ENCODE results near the gene HEG1.

Gene HEG1

DNA sequence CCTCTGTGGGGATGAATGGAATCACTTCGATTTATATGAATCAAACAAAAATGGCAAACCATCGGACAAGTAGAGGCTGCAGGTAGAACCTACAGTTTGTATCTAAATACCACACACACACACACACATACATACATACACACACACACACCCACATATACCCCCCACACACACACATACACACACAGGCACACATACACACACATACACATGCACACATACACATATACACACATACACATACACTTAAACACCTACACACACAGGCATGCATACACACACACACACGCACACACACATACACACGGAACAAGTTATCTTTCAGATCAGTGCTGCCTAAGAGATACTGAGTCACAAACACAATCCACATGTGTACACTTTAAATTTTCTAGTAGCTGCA, 24.3 kb downstream of the HEG1 start:
- DNase-seq (ENCODE audit: low spot score) (no peak), ATAC-seq (ENCODE audit: low read depth) (no peak)
- H3K27me3 ChIP-seq (ENCODE audit: insufficient read depth, poor library complexity, severe bottlenecking), result no peaks in the 10 kb centered on the region
- H3K4me1 ChIP-seq (ENCODE audit: insufficient read depth, poor library complexity, severe bottlenecking), result no peaks in the 10 kb centered on the region
- TF ChIP-seq, protein P1, sequence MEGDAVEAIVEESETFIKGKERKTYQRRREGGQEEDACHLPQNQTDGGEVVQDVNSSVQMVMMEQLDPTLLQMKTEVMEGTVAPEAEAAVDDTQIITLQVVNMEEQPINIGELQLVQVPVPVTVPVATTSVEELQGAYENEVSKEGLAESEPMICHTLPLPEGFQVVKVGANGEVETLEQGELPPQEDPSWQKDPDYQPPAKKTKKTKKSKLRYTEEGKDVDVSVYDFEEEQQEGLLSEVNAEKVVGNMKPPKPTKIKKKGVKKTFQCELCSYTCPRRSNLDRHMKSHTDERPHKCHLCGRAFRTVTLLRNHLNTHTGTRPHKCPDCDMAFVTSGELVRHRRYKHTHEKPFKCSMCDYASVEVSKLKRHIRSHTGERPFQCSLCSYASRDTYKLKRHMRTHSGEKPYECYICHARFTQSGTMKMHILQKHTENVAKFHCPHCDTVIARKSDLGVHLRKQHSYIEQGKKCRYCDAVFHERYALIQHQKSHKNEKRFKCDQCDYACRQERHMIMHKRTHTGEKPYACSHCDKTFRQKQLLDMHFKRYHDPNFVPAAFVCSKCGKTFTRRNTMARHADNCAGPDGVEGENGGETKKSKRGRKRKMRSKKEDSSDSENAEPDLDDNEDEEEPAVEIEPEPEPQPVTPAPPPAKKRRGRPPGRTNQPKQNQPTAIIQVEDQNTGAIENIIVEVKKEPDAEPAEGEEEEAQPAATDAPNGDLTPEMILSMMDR (IDR thresholded peaks at IDR 0.05; ENCODE audit: poor library complexity, severe bottlenecking), result no peak
- H3K36me3 ChIP-seq (ENCODE audit: low read depth), result peaks cover 38% of the 10 kb centered on the region
- H3K9me3 ChIP-seq (ENCODE audit: severe bottlenecking), result peaks cover 2% of the 10 kb centered on the region
- no peak overlapping the region for H3K4me3 ChIP-seq (ENCODE audit: severe bottlenecking)
- no peak overlapping the region for H3K27ac ChIP-seq (ENCODE audit: poor library complexity, severe bottlenecking)

DNA sequence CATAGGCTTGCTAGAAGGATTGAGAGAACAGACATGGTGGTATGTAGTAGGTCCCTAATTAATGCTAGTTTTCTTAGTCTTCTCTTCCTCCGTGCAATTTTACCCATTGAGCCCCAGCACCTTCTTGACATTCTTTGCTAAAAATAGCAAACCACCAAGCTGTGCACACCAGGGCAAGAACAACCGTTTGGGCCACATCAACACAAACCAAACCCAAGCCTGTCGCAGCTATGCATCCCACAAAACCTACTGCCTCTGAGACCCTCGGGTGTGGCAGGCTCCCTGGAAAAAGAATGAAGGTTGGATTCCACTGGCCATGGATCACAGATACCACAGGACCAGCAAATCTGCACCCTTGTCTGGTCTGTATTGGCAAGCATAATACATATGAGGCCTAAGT, 27.1 kb downstream of the HEG1 start:
- H3K4me1 ChIP-seq (ENCODE audit: insufficient read depth, poor library complexity, severe bottlenecking), result no peaks in the 10 kb centered on the region
- H3K27me3 ChIP-seq (ENCODE audit: insufficient read depth, poor library complexity, severe bottlenecking), result no peaks in the 10 kb centered on the region
- no peak overlapping the region for H3K4me3 ChIP-seq (ENCODE audit: severe bottlenecking)
- TF ChIP-seq, protein P1 (IDR thresholded peaks at IDR 0.05; ENCODE audit: poor library complexity, severe bottlenecking), result no peak
- DNase-seq (ENCODE audit: low spot score), result no peak
- no peaks in the 10 kb centered on the region for H3K9me3 ChIP-seq (ENCODE audit: severe bottlenecking)
- ATAC-seq (ENCODE audit: low read depth), result no peak
- peaks cover 50% of the 10 kb centered on the region for H3K36me3 ChIP-seq (ENCODE audit: low read depth)
- no peak overlapping the region for H3K27ac ChIP-seq (ENCODE audit: poor library complexity, severe bottlenecking)

DNA sequence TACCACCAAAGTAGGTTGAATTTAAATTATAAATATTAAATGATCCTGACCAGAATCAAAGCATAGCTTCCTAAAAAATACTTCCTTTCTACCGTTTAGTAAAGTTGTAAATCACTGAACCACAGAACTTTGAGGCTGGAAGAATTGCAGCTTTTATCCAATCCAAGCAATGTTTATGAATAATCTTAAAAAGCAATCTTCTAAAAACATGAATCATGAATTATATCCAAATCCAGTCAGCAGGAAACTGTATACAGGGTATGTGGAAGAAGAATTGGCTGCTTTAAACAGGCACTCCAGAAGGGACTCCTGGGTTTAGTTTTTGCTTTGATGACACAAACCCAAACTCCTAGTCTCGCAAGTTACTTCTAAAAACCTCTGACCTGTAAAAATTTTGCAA, 30.2 kb downstream of the HEG1 start:
- TF ChIP-seq, protein P1 (IDR thresholded peaks at IDR 0.05; ENCODE audit: poor library complexity, severe bottlenecking), result no peak
- no peak for ATAC-seq (ENCODE audit: low read depth)
- peaks cover 69% of the 10 kb centered on the region for H3K36me3 ChIP-seq (ENCODE audit: low read depth)

DNA sequence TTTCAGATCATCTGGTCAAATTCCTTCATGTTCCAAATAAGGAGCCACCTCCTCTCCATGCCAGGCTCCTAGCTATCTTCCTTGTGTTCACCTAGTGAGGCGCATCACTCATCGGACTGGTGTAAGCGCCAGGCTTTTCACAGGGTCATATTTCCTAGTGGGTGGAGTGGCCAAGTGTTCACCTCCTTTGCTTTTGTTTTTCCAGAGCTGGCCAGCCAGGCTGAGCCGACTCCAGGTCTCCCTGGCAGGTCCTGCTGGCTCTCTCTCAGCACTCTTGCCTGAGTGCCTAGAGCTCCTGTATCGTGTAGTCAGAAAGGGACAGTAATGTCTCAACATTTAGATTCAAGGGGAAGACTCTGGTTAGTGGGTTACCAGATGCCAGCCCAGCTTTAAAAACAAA, 31.0 kb downstream of the HEG1 start:
- H3K4me1 ChIP-seq (ENCODE audit: insufficient read depth, poor library complexity, severe bottlenecking), result no peaks in the 10 kb centered on the region
- H3K4me3 ChIP-seq (ENCODE audit: severe bottlenecking), result no peak overlapping the region
- H3K9me3 ChIP-seq (ENCODE audit: severe bottlenecking), result no peaks in the 10 kb centered on the region
- H3K27me3 ChIP-seq (ENCODE audit: insufficient read depth, poor library complexity, severe bottlenecking), result no peaks in the 10 kb centered on the region
- H3K36me3 ChIP-seq (ENCODE audit: low read depth), result peaks cover 76% of the 10 kb centered on the region
- no peak for DNase-seq (ENCODE audit: low spot score)
- TF ChIP-seq, protein P1 (IDR thresholded peaks at IDR 0.05; ENCODE audit: poor library complexity, severe bottlenecking), result no peak
- ATAC-seq (ENCODE audit: low read depth), result no peak
- H3K27ac ChIP-seq (ENCODE audit: poor library complexity, severe bottlenecking), result no peak overlapping the region

More for the DNA sequence above, 30.2 kb downstream of the HEG1 start:
- H3K27ac ChIP-seq (ENCODE audit: poor library complexity, severe bottlenecking), result no peak overlapping the region
- no peaks in the 10 kb centered on the region for H3K27me3 ChIP-seq (ENCODE audit: insufficient read depth, poor library complexity, severe bottlenecking)
- H3K4me3 ChIP-seq (ENCODE audit: severe bottlenecking), result no peak overlapping the region
- no peaks in the 10 kb centered on the region for H3K4me1 ChIP-seq (ENCODE audit: insufficient read depth, poor library complexity, severe bottlenecking)
- no peak for DNase-seq (ENCODE audit: low spot score)
- no peaks in the 10 kb centered on the region for H3K9me3 ChIP-seq (ENCODE audit: severe bottlenecking)

DNA sequence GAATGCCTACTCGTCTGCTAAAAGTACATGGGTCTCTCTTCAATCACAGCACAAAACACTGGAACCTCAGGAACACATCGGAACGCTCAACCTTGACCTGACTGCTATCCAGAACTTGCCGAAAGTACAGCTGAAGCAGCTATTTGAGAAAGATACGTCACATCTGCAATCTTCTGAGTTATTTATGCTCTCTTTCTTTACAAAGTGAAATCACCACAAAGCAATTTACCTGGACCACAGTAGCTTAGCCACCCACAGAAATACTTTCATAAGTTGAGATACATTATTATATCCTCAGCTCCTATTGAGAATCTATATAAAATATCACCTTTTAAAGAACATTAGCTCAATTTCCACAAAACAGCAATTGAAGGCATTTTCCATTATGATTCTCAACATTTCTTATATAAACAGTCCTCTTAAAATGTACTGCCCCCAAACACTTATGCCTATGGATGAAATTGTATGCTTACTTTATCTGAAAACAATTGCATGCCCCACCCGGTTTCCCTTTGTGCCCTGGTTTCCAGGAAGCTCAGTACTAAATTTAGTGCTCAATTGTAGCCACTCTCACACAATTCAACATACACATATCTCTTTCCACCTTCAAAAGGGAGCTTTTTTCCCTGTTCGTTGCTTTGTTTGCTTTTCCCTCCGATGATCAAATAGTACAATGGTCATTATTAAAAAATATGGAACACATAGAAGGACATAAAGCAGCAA, 31.8 kb downstream of the HEG1 start:
- H3K36me3 ChIP-seq (ENCODE audit: low read depth), result peaks cover 77% of the 10 kb centered on the region

More for the DNA sequence above, 31.8 kb downstream of the HEG1 start:
- no peak overlapping the region for H3K4me3 ChIP-seq (ENCODE audit: severe bottlenecking)
- no peak for DNase-seq (ENCODE audit: low spot score)
- no peaks in the 10 kb centered on the region for H3K27me3 ChIP-seq (ENCODE audit: insufficient read depth, poor library complexity, severe bottlenecking)
- ATAC-seq (ENCODE audit: low read depth), result no peak
- TF ChIP-seq, protein P1 (IDR thresholded peaks at IDR 0.05; ENCODE audit: poor library complexity, severe bottlenecking), result no peak
- H3K27ac ChIP-seq (ENCODE audit: poor library complexity, severe bottlenecking), result no peak overlapping the region
- H3K4me1 ChIP-seq (ENCODE audit: insufficient read depth, poor library complexity, severe bottlenecking), result no peaks in the 10 kb centered on the region
- H3K9me3 ChIP-seq (ENCODE audit: severe bottlenecking), result no peaks in the 10 kb centered on the region

Data from RWPE2 (cell line).